HK-2 (cell line): ENCODE results near the gene CTDSPL.

Experiments
- DNase-seq: peaks from one replicate; pipeline ENCODE4 v3.0.0-alpha.2; 2018; ENCODE audit not compliant: unreplicated experiment

The CTDSPL gene

GRCh38 chr3:37853691-37854413 is 7.8 kb upstream of the CTDSPL start:
- no peak for DNase-seq

DNA sequence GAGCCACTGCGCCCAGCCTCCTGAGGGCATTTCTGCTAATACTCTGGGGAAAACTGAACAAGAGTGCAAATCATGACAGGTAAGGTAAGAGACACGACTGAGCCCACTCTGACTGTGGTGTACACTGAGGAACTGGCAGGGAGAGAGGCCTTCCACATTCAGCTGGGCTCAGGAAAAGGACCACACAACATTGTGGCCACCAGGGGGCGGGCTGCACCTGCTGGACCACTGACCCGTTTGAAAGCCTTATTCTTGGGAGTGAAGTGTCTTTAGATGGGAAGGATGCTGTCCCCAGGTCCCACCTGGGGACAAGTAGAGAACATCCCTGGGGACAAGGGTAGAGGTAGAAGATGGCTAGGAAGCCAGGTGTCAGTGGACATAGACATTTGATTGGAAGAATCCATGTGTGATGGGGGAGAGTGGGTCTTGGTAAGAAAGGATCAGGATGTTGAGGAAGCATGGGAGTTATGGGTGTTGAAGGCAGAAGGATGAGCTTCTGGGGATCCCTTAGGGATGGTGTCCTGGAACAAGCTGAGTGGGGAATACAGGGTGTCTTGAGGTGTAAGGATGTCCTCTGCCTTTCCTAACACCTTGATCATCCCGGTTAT is 6.2 kb upstream of the CTDSPL start:
- peak; percentile 73 for DNase-seq

DNA sequence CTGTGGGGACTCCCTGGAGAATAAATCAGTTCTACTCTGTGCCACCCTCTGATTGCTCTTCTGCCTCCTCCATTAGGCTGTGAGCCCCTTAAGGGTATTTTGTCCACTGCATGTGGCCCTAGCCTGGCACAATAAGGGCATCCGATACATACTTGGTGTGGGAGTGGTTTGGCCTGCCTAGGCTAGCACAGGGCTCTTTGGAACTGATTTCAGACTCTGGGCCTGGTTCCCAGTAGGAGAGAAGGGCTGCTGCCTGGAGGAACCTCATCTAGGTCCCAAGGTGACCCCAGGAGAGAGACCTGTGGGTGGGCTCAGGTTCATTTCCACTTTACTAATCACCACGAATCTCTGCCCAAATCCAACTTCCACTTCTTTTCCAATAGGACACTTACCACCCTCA is 5.3 kb upstream of the CTDSPL start:
- no peak for DNase-seq

GRCh38 chr3:37858742-37859141 is 2.9 kb upstream of the CTDSPL start:
- no peak for DNase-seq

DNA sequence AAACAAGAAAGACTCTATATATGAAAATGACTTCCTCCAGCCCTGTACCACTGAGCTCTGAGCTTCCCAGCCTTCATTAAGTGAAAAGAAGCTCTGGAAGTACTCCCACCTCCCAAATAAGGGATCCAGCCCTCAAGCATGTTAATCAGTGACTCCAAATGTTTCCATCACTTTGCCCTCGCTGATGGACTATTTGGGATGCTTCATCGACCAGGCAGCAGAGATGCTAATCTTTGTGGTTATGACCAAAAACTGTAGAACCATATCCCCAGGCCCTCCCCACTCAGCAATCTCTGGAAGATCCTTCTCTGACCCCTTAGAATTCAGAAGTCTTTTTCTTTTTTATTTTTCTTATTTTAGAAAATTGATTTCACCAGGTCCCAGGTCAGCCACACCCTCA is 2.3 kb upstream of the CTDSPL start:
- no peak for DNase-seq

DNA sequence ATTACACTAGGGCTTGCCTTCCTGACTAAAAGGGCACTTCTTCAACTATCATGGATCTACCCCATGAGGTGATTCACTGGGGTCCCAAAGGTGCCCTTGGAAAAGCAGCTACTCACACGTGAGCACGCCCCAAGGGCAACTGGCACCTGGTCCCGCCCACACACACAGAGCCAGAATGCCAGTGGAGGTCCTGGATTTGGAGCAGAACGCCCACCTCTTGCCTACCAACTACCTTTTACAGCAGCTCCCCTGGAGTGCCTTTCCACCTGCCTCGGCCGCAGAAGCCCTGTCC is 1.8 kb upstream of the CTDSPL start:
- no peak for DNase-seq

DNA sequence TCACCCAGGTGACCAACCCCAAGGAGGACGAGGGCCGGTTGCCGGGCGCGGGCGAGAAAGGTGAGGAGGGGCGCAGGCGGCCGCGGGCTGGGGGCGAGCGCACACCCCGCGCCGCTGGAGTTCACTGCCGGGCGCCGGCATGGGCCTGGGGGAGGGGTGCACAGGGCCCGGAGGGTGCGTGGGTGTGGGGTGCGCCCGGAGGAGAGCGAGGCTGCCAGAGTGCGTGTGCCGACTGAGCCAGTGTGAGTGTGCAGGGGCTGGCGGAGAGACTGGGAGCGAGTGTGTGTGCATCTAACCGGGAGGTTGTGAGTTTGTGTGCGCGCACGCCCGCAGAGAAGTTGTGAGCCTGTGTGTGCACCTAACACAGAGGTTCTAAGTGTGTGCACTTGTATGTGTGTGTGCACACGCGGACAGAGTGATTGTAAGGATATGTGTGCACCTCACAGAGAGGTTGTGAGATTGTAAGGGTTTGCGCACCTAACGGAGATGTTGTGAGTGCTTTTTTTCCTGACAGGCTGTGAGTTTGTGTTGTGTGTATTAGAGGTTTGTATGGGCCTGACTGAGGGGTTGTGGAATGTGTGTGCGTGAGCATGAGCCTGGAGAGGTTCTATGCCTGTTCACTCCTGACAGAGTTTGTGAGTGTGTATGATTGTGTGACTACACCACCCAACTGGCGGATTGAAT is 681 bp downstream of the CTDSPL start:
- peak; percentile 30 for DNase-seq

DNA sequence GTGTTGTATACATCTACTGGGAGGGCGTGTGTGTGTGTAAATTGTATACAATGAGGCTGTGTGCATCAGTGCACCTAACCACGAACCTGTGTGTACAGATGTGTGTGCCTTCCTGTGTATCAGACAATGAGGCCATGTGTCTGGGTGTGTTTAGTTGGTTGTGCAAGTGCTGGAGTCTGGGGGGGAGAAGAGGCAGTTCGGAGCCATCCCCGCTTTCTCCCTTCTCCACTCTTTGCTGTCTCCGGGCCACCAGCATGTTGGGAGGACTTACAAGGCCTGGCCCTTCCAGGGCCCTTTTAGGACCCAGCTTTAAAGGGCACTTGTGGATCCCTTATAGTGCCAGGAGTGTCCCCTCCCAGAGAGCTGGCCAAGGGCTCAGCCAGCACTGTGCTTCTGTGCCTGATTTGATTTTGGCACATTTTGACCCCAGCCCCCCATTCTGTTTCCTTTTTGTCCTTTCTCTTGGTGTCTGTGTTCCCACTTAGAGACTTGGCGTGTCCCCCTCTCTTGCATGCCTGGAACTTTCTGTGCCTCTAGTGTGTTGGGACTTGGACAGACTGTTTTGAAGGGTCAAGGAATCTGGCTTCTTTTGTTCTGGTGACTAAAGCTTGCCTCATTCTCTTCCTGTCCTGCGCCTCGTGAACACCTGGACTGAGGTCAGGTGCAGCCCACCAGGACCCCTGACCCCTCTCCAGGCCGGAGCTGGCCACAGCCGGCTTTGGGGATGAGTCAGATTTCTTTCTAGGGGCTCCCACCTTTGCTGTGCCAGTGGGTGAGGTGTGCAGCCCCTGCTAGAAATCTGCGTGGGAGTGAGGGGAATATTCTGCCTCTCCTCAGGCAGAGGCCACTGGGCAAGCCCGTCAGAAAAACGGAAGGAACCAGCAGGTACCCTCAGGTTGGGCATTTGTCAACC is 1.5 kb downstream of the CTDSPL start:
- no peak for DNase-seq

GRCh38 chr3:37863949-37864822 is 2.5 kb downstream of the CTDSPL start:
- no peak for DNase-seq

- no peak for DNase-seq
Measured at GRCh38 chr3:37864904-37865303, 3.2 kb downstream of the CTDSPL start.

GRCh38 chr3:37867144-37867543 is 5.5 kb downstream of the CTDSPL start:
- DNase-seq: no peak

GRCh38 chr3:37871858-37872257 is 10.2 kb downstream of the CTDSPL start:
- DNase-seq: no peak

GRCh38 chr3:37872413-37873160 is 10.9 kb downstream of the CTDSPL start:
- DNase-seq: no peak

GRCh38 chr3:37876279-37876678 is 14.6 kb downstream of the CTDSPL start:
- DNase-seq: no peak

DNA sequence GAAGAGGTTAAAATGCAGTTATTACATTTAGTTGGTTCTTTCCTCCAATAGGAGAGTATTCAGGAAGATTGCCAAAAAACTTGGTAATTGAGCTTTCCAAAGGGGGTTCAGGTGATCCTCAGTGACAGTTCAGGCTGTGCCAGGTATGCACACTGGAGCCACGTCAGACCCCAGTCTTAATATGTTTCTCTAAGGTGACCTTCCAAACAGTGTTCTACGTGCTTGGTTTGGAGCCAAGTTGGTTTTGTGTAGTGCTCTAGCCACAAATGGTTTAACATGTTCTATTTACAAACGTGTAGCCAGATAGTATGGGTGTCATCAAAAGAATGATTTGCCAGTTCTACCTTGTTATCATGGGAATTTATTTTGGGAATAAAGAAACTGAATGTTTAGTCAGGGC is 21.0 kb downstream of the CTDSPL start:
- DNase-seq: no peak

DNA sequence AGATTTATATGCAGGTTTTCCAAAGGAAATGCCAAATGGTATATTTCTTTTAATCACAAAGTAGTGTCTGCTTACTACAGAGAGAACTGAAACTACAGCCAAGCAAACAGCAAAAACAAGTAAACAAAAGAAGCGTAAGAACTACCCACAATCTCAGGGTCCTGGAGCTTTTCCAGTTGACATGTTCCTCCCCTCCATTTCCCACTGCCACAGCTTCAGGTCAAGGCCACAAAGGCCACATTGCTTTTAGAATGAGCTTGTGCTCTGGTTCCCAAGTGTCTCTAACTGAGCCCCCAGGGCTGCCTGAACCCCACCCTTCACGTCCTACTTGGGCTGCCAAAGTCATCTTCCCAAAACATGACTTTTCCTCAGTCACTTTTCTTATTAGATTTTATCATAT is 24.1 kb downstream of the CTDSPL start:
- no peak for DNase-seq

DNA sequence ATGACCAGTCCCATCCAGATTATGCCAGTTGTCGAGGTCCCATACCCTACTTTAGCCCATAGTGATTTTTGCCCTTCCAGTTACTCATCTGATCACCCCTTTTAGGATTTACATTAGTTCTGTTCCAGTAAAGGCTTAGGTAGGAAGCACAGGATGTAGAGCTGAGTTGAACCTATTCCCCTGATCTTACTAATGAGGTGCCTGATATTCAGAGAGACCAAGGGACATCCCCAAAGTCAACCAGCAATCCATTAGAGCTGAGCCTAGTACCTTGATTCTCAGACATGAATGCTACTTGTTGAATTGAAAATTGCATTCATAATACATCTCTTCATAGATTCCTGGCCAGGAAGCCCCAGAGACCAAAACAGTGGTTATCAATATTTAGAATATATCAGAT is 24.7 kb downstream of the CTDSPL start:
- DNase-seq: no peak

- DNase-seq: no peak
Measured at GRCh38 chr3:37887062-37887461, 25.4 kb downstream of the CTDSPL start.

DNA sequence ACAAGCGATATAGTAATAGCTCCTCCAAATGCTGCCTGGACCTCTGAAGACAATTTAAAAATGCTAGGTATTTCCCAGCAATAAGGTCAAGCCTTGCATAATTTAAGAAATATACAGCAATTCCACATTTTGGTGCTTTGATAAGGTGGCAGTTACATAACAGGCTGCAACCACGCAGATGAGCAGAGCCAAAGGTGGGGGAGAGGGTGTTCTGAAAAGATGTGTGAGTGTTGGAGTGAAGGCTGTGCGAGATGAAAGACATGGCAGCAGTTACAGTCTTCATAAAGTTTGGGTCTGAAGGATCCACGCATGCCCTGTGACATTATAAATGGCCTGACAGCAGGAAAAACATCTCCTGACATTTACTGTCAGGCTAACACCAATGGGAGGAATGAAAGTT is 26.1 kb downstream of the CTDSPL start:
- no peak for DNase-seq

- no peak for DNase-seq
Measured at GRCh38 chr3:37888421-37888820, 26.7 kb downstream of the CTDSPL start.

DNA sequence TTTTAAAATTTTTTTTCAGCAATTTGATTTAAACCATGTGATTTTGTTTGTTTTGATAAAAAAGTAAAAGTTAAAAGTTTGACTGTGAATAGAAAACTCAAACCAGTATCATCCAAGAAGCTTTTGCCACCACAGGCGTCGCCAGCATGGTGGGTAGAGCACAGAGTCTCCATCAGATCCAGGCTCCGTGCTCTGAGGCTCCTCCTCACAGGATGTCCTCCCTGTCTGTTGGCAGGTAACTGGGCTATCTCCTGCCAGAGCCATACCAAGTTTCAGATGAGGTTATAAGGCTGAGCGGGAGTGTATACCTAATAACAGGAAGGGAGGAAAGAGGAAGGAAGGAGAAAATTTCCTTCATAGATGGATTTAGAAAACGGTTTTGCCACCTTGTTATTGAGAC is 28.8 kb downstream of the CTDSPL start:
- no peak for DNase-seq
